Parathyroid adenoma (tissue), 2 donors: ENCODE results near the gene FREM1.

Experiments
- H2AFZ ChIP-seq: fragments of 300-600 bp; sonication (generic); one replicate; pipeline ENCODE4 v1.7.0; 2017; ENCODE audit warnings: antibody characterized with exemption, mild to moderate bottlenecking
- H3K27ac ChIP-seq: fragments of 300-600 bp; sonication (generic); one replicate; pipeline ENCODE4 v1.7.0; 2017
- H3K27me3 ChIP-seq: fragments of 300-600 bp; sonication (generic); one replicate; pipeline ENCODE4 v1.7.0; 2017; ENCODE audit warnings: low read length; ENCODE audit not compliant: control insufficient read depth, insufficient read depth
- H3K36me3 ChIP-seq: fragments of 300-600 bp; sonication (generic); one replicate; pipeline ENCODE4 v1.7.0; 2017; ENCODE audit warnings: low read length; ENCODE audit not compliant: control insufficient read depth, insufficient read depth
- H3K4me1 ChIP-seq: fragments of 300-600 bp; sonication (generic); one replicate; pipeline ENCODE4 v1.7.0; 2017; ENCODE audit warnings: control low read depth
- H3K4me2 ChIP-seq: fragments of 300-600 bp; sonication (generic); one replicate; pipeline ENCODE4 v1.7.0; 2017; ENCODE audit warnings: low read length
- H3K4me3 ChIP-seq: fragments of 300-600 bp; sonication (generic); one replicate; pipeline ENCODE4 v1.7.0; 2017; ENCODE audit warnings: low read depth, low read length
- H3K79me2 ChIP-seq: fragments of 300-600 bp; sonication (generic); one replicate; pipeline ENCODE4 v1.7.0; 2017; ENCODE audit warnings: control low read depth
- H3K9ac ChIP-seq: fragments of 300-600 bp; sonication (generic); one replicate; pipeline ENCODE4 v1.7.0; 2017; ENCODE audit warnings: mild to moderate bottlenecking
- H3K9me3 ChIP-seq: fragments of 300-600 bp; sonication (generic); one replicate; pipeline ENCODE4 v1.7.0; 2017; ENCODE audit warnings: low read length; ENCODE audit not compliant: control insufficient read depth
- CTCF ChIP-seq: fragments of 300-600 bp; sonication (generic); IDR thresholded peaks from one replicate; pipeline ENCODE4 v1.7.0; 2017; ENCODE audit warnings: antibody characterized with exemption, mild to moderate bottlenecking
- donor health status: primary hyperparathyroidism.

FREM1 gene

GRCh38 chr9:14882090-14882489 is 28.1 kb downstream of the FREM1 start:
- Histone ChIP-seq H3K27ac (no peak overlapping the region), H3K79me2 (no peaks in the 10 kb centered on the region), H2AFZ (no peak overlapping the region), H3K4me3 (no peak overlapping the region), H3K36me3 (no peaks in the 10 kb centered on the region), H3K4me1 (no peaks in the 10 kb centered on the region), H3K9me3 (no peaks in the 10 kb centered on the region), H3K9ac (no peak overlapping the region), H3K27me3 (no peaks in the 10 kb centered on the region), H3K4me2 (no peak overlapping the region)
- TF ChIP-seq CTCF: no peak

GRCh38 chr9:14881006-14881405 is 29.2 kb downstream of the FREM1 start:
- Histone ChIP-seq H3K36me3 (no peaks in the 10 kb centered on the region), H3K4me3 (no peak overlapping the region), H3K9ac (no peak overlapping the region), H3K9me3 (no peaks in the 10 kb centered on the region), H3K27ac (no peak overlapping the region), H2AFZ (no peak overlapping the region), H3K79me2 (no peaks in the 10 kb centered on the region), H3K4me1 (no peaks in the 10 kb centered on the region), H3K4me2 (no peak overlapping the region), H3K27me3 (no peaks in the 10 kb centered on the region)
- TF ChIP-seq CTCF: no peak

GRCh38 chr9:14870090-14870489 is 40.1 kb downstream of the FREM1 start:
- Histone ChIP-seq H3K4me3 (no peak overlapping the region), H3K36me3 (no peaks in the 10 kb centered on the region), H3K9me3 (no peaks in the 10 kb centered on the region), H3K27ac (no peak overlapping the region), H3K4me1 (no peaks in the 10 kb centered on the region), H3K9ac (no peak overlapping the region), H3K4me2 (no peak overlapping the region), H2AFZ (no peak overlapping the region), H3K79me2 (no peaks in the 10 kb centered on the region), H3K27me3 (no peaks in the 10 kb centered on the region)
- TF ChIP-seq CTCF: no peak

- no peak overlapping the region for H3K27ac ChIP-seq
- H3K9ac ChIP-seq: no peak overlapping the region
- no peaks in the 10 kb centered on the region for H3K27me3 ChIP-seq
- H3K79me2 ChIP-seq: no peaks in the 10 kb centered on the region
- no peaks in the 10 kb centered on the region for H3K4me1 ChIP-seq
- H3K9me3 ChIP-seq: no peaks in the 10 kb centered on the region
- TF ChIP-seq CTCF: no peak
- no peak overlapping the region for H3K4me3 ChIP-seq
- H3K36me3 ChIP-seq: no peaks in the 10 kb centered on the region
- no peak overlapping the region for H2AFZ ChIP-seq
- H3K4me2 ChIP-seq: no peak overlapping the region
Observed at GRCh38 chr9:14869671-14870070, 40.6 kb downstream of the FREM1 start.

- H3K79me2 ChIP-seq: no peaks in the 10 kb centered on the region
- H3K4me2 ChIP-seq: no peak overlapping the region
- no peaks in the 10 kb centered on the region for H3K4me1 ChIP-seq
- no peak for TF ChIP-seq CTCF
- H2AFZ ChIP-seq: no peak overlapping the region
- H3K27ac ChIP-seq: no peak overlapping the region
- no peaks in the 10 kb centered on the region for H3K9me3 ChIP-seq
- no peaks in the 10 kb centered on the region for H3K27me3 ChIP-seq
- no peaks in the 10 kb centered on the region for H3K36me3 ChIP-seq
- H3K4me3 ChIP-seq: no peak overlapping the region
- H3K9ac ChIP-seq: no peak overlapping the region
Observed at GRCh38 chr9:14868772-14869583, 41.2 kb downstream of the FREM1 start.
